ENCODE results near the gene AKAP1.

The AKAP1 gene

DNA sequence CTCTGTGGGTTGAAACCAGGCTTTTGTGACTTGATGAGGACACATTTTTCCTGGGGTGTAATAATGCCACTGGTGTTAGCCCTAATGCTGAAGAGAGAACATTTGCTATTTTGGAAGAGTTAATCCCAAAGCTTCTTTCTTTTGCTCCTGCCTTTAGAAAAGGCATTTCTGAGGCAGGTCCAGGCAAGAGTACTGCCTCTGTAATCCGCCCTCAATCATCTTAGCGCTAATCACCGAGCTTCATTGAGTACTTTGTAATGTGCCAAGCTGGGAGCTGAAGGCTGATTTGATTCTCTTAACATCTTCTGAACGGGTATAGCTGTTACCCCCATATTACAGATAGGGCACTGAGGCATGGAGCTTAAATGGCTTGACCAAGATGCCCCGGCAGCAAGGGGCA lies 60.3 kb downstream of the AKAP1 start:
- no peak for DNase-seq (ENCODE audit: extremely low spot score)
- CTCF ChIA-PET = no interaction called here

DNA sequence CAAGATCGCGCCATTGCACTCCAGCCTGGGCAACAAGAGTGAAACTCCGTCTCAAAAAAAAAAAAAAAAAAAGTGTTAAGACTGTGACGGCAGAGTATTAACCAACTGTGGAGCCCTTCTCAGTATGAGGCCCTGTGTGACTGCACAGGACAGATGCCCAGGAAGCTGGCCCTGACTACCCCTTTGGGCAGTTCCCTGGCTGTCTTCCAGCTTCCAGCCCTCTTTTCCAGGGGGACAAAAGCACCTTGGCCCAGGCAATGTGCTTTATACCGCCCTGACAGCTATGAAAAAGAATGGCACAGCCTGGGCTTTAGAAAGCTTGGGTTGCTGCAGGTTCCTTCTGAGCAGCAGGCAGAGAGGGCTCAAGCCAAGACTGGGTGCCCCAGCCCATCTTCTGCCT lies 61.2 kb downstream of the AKAP1 start:
- CTCF ChIA-PET = no interaction called here
- TF ChIP-seq LEF1 (IDR thresholded peaks at IDR 0.05; ENCODE audit: borderline replicate concordance) (no peak), NFRKB (IDR thresholded peaks at IDR 0.05) (no peak), FOXK2 (IDR thresholded peaks at IDR 0.05) (no peak)
- POLR2A ChIA-PET = no interaction called here
- DNase-seq (ENCODE audit: extremely low spot score) = no peak

More for the DNA sequence above, 60.3 kb downstream of the AKAP1 start:
- TF ChIP-seq CTBP1 (IDR thresholded peaks at IDR 0.05; ENCODE audit: borderline replicate concordance) = no peak
- no peak for TF ChIP-seq TARDBP (IDR thresholded peaks at IDR 0.05)
- TF ChIP-seq ELF4 (IDR thresholded peaks at IDR 0.05) = no peak
- TF ChIP-seq L3MBTL2 (conservative IDR thresholded peaks at IDR 0.05) = no peak
- no peak for TF ChIP-seq SP1 (IDR thresholded peaks at IDR 0.05)
- TF ChIP-seq ARNT (IDR thresholded peaks at IDR 0.05) = no peak
- TF ChIP-seq FOXA1 (IDR thresholded peaks at IDR 0.05) = no peak
- no peak for TF ChIP-seq HDGF (IDR thresholded peaks at IDR 0.05; ENCODE audit: borderline replicate concordance)
- no peak for TF ChIP-seq SUZ12 (IDR thresholded peaks at IDR 0.05)
- TF ChIP-seq, protein P1, sequence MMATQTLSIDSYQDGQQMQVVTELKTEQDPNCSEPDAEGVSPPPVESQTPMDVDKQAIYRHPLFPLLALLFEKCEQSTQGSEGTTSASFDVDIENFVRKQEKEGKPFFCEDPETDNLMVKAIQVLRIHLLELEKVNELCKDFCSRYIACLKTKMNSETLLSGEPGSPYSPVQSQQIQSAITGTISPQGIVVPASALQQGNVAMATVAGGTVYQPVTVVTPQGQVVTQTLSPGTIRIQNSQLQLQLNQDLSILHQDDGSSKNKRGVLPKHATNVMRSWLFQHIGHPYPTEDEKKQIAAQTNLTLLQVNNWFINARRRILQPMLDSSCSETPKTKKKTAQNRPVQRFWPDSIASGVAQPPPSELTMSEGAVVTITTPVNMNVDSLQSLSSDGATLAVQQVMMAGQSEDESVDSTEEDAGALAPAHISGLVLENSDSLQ (IDR thresholded peaks at IDR 0.05) = no peak
- no peak for TF ChIP-seq BHLHE40 (IDR thresholded peaks at IDR 0.05; ENCODE audit: borderline replicate concordance)
- TF ChIP-seq FOXM1 (IDR thresholded peaks at IDR 0.05; ENCODE audit: borderline replicate concordance) = no peak
- no peak for TF ChIP-seq FOXK2 (IDR thresholded peaks at IDR 0.05)
- no peak for TF ChIP-seq NFRKB (IDR thresholded peaks at IDR 0.05)
- POLR2A ChIA-PET = no interaction called here

DNA sequence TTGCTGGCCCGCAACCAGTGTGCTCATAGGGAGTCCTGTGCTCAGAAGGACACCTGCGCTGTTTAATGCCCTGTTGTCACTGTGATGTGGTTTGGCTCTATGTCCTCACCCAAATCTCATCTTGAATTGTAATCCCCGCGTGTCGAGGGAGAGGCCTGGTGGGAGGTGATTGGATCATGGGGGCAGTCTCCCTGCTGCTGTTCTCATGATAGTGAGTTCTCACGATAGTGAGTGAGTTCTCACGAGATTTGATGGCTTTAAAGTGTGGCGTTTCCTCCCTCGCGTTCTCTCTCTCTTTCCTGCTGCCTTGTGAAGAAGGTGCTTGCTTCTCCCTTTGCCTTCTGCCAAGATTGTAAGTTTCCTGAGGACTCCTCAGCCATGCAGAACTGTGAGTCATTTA lies 66.8 kb downstream of the AKAP1 start:
- ChIA-PET CTCF (no interaction called here), POLR2A (no interaction called here)
- DNase-seq (ENCODE audit: extremely low spot score) = no peak
- TF ChIP-seq SP1 (IDR thresholded peaks at IDR 0.05) = no peak
- TF ChIP-seq TARDBP (IDR thresholded peaks at IDR 0.05) = no peak
- TF ChIP-seq CTBP1 (IDR thresholded peaks at IDR 0.05; ENCODE audit: borderline replicate concordance) = no peak
- TF ChIP-seq ZNF384 (IDR thresholded peaks at IDR 0.05) = no peak
- no peak for TF ChIP-seq LEF1 (IDR thresholded peaks at IDR 0.05; ENCODE audit: borderline replicate concordance)
- TF ChIP-seq FOXK2 (IDR thresholded peaks at IDR 0.05) = no peak
- no peak for TF ChIP-seq FOXA1 (IDR thresholded peaks at IDR 0.05)
- no peak for TF ChIP-seq SUZ12 (IDR thresholded peaks at IDR 0.05)
- TF ChIP-seq FOXM1 (IDR thresholded peaks at IDR 0.05; ENCODE audit: borderline replicate concordance) = no peak
- no peak for TF ChIP-seq BHLHE40 (IDR thresholded peaks at IDR 0.05; ENCODE audit: borderline replicate concordance)
- no peak for TF ChIP-seq ARNT (IDR thresholded peaks at IDR 0.05)
- no peak for TF ChIP-seq ELF4 (IDR thresholded peaks at IDR 0.05)
- no peak for TF ChIP-seq HDGF (IDR thresholded peaks at IDR 0.05; ENCODE audit: borderline replicate concordance)
- TF ChIP-seq L3MBTL2 (conservative IDR thresholded peaks at IDR 0.05) = no peak
- TF ChIP-seq, protein P1 (IDR thresholded peaks at IDR 0.05) = no peak
- TF ChIP-seq NFRKB (IDR thresholded peaks at IDR 0.05) = no peak

DNA sequence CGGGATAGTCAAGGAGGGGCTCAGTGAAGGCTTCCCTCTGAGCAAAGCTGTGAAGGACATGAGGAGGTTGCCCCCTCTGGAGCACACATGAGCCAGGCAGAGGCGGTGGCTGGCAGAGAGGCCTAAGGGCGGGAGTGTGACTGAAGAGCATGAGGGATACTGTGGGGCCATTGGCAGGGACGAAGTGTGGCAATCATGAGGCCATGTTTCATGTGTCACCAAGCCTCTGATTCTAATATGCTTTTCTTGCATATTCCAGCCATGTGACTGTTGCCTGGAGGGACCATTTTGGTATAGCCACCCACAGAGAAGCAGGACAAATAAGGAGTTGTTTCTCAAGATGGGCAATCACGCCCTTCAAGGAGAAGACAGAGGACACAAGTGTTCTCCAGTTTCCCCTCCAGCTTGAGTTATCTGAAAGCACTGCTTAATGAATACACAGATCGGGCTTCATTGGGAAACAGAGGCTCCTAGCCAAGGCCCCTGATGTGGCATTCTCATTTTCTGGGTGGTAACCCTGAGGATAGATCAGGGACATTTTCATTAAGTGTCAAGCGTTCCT lies 68.0 kb downstream of the AKAP1 start:
- DNase-seq (ENCODE audit: extremely low spot score) = no peak
- CTCF ChIA-PET = no interaction called here
- POLR2A ChIA-PET = no interaction called here
- TF ChIP-seq NFRKB (IDR thresholded peaks at IDR 0.05) (no peak), SUZ12 (IDR thresholded peaks at IDR 0.05) (no peak), L3MBTL2 (conservative IDR thresholded peaks at IDR 0.05) (peak; percentile 66), SP1 (IDR thresholded peaks at IDR 0.05) (no peak), LEF1 (IDR thresholded peaks at IDR 0.05; ENCODE audit: borderline replicate concordance) (no peak), BHLHE40 (IDR thresholded peaks at IDR 0.05; ENCODE audit: borderline replicate concordance) (no peak)

DNA sequence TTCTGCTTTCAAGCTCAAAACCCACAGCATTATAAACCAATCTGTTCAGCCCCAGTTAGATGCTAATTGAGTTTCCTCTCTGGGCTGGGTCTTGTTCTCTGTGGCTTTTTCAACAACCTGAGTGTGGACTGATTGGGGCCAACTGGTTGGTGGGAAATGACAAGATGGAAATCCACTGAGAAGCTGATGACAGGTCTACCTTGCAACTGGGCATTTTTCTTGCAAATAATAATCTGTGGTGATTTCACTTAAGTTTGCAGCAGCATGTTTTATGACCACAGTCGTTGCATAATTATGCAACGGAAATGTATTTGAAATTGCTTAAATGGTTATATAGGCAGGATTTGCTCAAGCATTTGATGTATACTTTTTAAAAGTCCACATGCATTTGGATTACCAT lies 69.9 kb downstream of the AKAP1 start:
- TF ChIP-seq BHLHE40 (IDR thresholded peaks at IDR 0.05; ENCODE audit: borderline replicate concordance) (no peak), L3MBTL2 (conservative IDR thresholded peaks at IDR 0.05) (no peak), ZNF384 (IDR thresholded peaks at IDR 0.05) (no peak), ARNT (IDR thresholded peaks at IDR 0.05) (no peak), SP1 (IDR thresholded peaks at IDR 0.05) (no peak), TARDBP (IDR thresholded peaks at IDR 0.05) (no peak), SUZ12 (IDR thresholded peaks at IDR 0.05) (no peak), FOXM1 (IDR thresholded peaks at IDR 0.05; ENCODE audit: borderline replicate concordance) (no peak), LEF1 (IDR thresholded peaks at IDR 0.05; ENCODE audit: borderline replicate concordance) (no peak), FOXK2 (IDR thresholded peaks at IDR 0.05) (no peak), NFRKB (IDR thresholded peaks at IDR 0.05) (no peak), CTBP1 (IDR thresholded peaks at IDR 0.05; ENCODE audit: borderline replicate concordance) (no peak), HDGF (IDR thresholded peaks at IDR 0.05; ENCODE audit: borderline replicate concordance) (no peak), ELF4 (IDR thresholded peaks at IDR 0.05) (no peak), FOXA1 (IDR thresholded peaks at IDR 0.05) (no peak)
- TF ChIP-seq, protein P1 (IDR thresholded peaks at IDR 0.05) = no peak
- ChIA-PET CTCF (interaction anchor here (0.7 kb wide), 1 partner anchor 22 kb away, joined by 3 read pairs; no protein-coding TSS in a partner anchor), POLR2A (no interaction called here)
- no peak for DNase-seq (ENCODE audit: extremely low spot score)

DNA sequence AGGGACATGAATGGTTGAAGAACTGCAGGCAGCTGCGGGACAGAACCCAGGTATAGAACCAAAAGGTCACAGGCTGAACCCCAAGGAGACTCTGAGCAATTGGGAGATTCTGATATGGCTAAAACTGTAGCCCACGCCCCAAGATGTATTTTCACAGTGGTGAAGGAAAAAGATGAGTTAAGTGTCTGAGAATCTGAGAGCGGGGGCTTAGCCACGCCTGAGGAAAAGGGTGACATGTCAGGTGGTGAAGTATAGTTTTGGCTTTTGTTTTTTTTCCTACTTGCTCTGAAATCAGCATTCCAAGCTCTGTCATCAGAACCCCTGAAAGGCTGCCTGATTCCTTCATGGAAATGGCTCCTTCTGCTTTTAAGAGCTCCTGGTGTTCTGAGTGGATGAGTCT lies 73.3 kb downstream of the AKAP1 start:
- CTCF ChIA-PET = interaction anchor here (0.5 kb wide), 1 partner anchor 146 kb away, joined by 3 read pairs; no protein-coding TSS in a partner anchor
- no peak for DNase-seq (ENCODE audit: extremely low spot score)
- TF ChIP-seq LEF1 (IDR thresholded peaks at IDR 0.05; ENCODE audit: borderline replicate concordance) = no peak
- TF ChIP-seq ZNF384 (IDR thresholded peaks at IDR 0.05) = no peak
- TF ChIP-seq FOXK2 (IDR thresholded peaks at IDR 0.05) = no peak
- POLR2A ChIA-PET = no interaction called here

Data from HEK293T (cell line).